Large intestine (tissue), 3 donors: Measurements from ENCODE around the gene CACNB2. TPM values are rescaled to one million over a fixed set of nuclear protein-coding genes. Genes with fewer than 3 reads are reported as not detected.
"Not testable (repeated sequence)": the region's sequence is repeated elsewhere in the genome, so short reads cannot be mapped to it uniquely, and the experiment has no call there.

Experiments
- DNase-seq, 2 donors: peaks; one replicate each; pipeline versions ENCODE4 v3.0.0 to v3.0.0-alpha.2; 2013
- H3K27ac ChIP-seq: one replicate; pipeline ENCODE4 v1.5.1; 2013; ENCODE audit warnings: low read length
- H3K27me3 ChIP-seq: 2 replicates; pipeline ENCODE4 v1.6.1; 2013; ENCODE audit warnings: low read length; ENCODE audit not compliant: control insufficient read depth, insufficient read depth
- H3K36me3 ChIP-seq: 2 replicates; pipeline ENCODE4 v1.6.1; 2013; ENCODE audit warnings: low read length; ENCODE audit not compliant: control insufficient read depth, insufficient read depth
- H3K4me1 ChIP-seq: one replicate; pipeline ENCODE4 v1.6.1; 2013; ENCODE audit warnings: low read length; ENCODE audit not compliant: control insufficient read depth, insufficient read depth
- H3K4me3 ChIP-seq: one replicate; pipeline ENCODE4 v1.5.1; 2013; ENCODE audit warnings: low read length
- H3K9me3 ChIP-seq: one replicate; pipeline ENCODE4 v1.6.1; 2013; ENCODE audit warnings: mild to moderate bottlenecking, low read depth, low read length, moderate library complexity; ENCODE audit not compliant: control insufficient read depth
- WGBS: methylation state at CpG from one replicate; pipeline ENCODE4 v1.1.5; 2013; ENCODE audit warnings: low lambda C conversion rate; ENCODE audit not compliant: insufficient coverage; 5-methylcytosine and 5-hydroxymethylcytosine counted together
- polyA plus RNA-seq: library from polyadenylated mRNA; unstranded; fragments of 120-200 nt; gene quantifications from one replicate; pipeline ENCODE4 v1.2.1, GENCODE V29; 2013

CACNB2 gene
- polyA plus RNA-seq, 1 donor: 8.2 TPM

DNA sequence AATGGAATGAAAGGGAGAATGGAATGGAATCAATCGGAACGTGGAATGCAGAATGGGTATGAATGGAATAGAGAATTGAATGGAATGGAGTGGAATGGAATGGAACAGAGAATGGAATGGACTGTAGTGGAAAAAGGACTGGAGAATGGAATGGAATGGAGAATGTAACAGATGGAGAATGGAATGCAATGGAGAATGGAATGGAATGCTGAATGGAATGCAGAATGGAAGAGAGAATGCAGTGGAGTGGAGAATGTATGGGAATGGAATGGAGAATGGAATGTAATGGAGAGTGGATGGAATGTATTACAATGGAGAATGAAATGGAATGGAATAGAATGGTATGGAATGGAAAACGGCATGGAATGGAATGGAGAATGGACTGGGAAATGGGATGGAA, 414.3 kb downstream of the CACNB2 start:
- Histone ChIP-seq H3K27ac (no peak overlapping the region), H3K9me3 (peaks cover 71% of the 10 kb centered on the region), H3K4me1 (no peaks in the 10 kb centered on the region), H3K4me3 (no peak overlapping the region), H3K36me3 (peaks cover 33% of the 10 kb centered on the region), H3K27me3 (no peaks in the 10 kb centered on the region)
- DNase-seq: no peak
- WGBS: 100% methylated on average over 1 of the region's 3 CpGs

DNA sequence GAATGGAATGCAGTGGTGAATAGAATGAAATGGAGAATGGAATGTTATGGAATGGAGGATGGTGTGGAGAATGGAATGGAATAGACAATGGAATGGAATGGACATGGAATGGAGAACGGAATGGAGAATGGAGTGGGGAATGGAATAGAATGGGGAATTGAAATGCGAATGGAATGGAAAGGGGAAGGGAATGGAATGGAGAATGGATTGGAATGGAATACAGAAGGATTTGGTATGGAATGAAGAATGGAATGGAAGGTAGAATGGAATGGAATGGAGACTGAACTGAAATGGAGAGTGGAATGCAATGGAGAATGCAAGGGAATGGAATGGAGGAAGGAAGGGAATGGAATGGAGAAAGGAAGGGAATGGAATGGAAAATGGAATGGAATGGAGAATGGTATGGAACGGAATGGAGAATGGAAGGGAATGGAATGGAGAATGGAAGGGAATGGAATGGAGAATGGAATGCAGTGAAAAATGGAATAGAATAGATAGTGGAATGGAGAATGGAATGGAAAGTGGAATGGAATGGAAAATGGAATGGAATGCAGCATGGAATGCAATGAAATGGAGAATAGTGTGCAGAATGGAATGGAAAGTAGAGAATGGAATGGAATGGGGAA, 416.4 kb downstream of the CACNB2 start:
- Histone ChIP-seq H3K27me3 (no peaks in the 10 kb centered on the region), H3K4me3 (no peak overlapping the region), H3K9me3 (peaks cover 88% of the 10 kb centered on the region), H3K27ac (no peak overlapping the region), H3K36me3 (peaks cover 31% of the 10 kb centered on the region), H3K4me1 (no peaks in the 10 kb centered on the region)
- WGBS: 97% methylated on average over 3 of the region's 3 CpGs
- DNase-seq: no peak

DNA sequence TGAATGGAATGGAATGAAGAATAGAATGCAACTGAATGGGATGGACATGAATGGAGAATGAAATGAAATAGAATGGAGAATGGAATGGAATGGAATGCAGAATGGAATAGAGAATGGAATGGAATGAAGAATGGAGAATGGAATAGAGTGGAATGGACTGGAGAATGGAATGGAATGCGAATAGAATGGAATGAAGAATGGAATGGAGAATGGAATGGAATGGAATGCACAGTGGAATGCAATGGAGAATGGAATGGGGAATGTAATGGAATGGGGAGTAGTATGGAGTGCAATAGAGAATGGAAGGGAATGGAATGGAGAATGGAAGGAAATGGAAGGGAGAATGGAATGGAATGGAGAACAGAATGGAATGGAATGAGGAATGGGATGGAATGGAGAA, 417.7 kb downstream of the CACNB2 start:
- Histone ChIP-seq H3K4me1 (no peaks in the 10 kb centered on the region), H3K27me3 (no peaks in the 10 kb centered on the region), H3K9me3 (peaks cover 96% of the 10 kb centered on the region), H3K27ac (no peak overlapping the region), H3K36me3 (peaks cover 27% of the 10 kb centered on the region), H3K4me3 (no peak overlapping the region)
- WGBS: 100% methylated on average over 1 of the region's 1 CpG
- no peak for DNase-seq

DNA sequence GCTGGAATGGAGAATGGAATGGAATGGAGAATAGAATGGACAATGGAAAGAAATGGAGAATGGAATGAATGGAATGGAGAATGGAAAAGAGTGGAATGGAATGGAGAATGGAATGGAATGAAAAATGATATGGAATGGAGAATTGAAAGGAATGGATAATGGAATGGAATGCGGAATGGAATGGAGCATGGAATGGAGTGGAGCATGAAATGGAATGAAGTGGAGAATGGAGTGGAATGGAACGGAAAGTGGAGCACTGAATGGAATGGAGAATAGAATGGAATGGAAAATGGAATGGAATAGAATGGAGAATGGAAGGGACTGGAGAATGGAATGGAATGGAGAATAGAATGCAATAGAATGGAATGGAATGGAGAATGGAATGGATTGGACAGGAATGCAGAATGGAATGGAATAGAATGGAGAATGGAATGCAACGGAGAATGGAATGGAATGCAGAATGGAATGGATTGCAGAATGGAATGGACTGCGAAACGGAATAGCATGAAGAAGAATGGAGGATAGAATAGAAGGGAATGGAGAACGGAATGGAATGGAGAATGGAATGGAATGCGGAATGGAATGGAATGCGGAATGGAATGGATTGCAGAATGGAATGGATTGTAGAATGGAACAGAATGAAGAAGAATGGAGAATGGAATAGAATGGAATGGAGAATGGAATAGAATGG, 421.8 kb downstream of the CACNB2 start:
- Histone ChIP-seq H3K4me3 (no peak overlapping the region), H3K36me3 (peaks cover 8% of the 10 kb centered on the region), H3K27ac (no peak overlapping the region), H3K4me1 (no peaks in the 10 kb centered on the region), H3K27me3 (no peaks in the 10 kb centered on the region), H3K9me3 (peaks cover 96% of the 10 kb centered on the region)
- no peak for DNase-seq
- 97% methylated on average over 8 of the region's 8 CpGs for WGBS

DNA sequence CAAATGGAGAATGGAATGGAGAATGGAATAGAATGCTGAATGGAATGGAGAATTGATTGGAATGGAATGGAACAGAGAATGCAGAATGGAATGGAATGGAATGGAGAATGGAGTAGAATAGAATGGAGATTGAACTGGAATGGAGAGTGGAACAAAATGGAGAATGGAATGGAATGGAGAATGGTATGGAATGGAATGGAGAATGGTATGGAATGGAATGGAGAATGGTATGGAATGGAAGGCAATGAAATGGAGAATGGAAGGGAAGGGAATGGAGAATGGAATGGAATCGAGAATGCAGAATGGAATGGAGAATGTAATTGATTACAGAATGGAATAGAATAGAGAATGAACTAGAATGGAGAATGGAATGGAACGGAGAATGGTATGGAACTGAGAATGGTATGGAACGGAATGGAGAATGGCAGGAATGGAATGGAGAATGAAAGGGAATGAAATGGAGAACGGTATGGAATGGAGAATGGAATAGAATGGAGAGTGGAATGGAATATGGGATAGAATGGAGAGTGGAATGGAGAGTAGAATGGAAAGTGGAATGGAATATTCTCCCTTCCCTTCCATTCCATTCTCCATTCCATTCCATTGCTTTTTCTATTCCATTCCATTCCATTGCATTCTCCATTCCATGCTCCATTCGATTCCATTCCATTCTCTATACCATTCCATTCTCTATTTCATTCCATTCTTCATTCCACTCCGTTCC, 422.9 kb downstream of the CACNB2 start:
- 97% methylated on average over 6 of the region's 6 CpGs for WGBS

DNA sequence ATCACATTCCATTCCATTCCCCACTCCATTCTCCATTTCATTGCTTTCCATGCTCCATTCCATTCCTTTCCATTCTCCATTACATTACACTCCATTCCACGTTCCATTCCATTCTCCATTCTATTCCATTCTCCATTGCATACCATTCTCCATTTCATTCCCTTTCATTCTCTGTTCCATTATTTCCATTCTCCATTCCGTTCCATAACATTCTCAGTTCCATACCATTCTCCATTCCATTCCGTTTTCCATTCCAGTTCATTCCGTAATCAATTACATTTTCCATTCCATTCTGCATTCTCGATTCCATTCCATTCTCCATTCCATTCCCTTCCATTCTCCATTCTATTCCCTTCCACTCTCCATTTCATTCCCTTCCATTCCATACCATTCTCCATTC, 424.8 kb downstream of the CACNB2 start:
- H3K9me3 ChIP-seq: peaks cover 96% of the 10 kb centered on the region
- WGBS: 98% methylated on average over 5 of the region's 5 CpGs
- no peaks in the 10 kb centered on the region for H3K4me1 ChIP-seq
- peaks cover 2% of the 10 kb centered on the region for H3K36me3 ChIP-seq
- H3K27me3 ChIP-seq: no peaks in the 10 kb centered on the region
- DNase-seq: no peak
- no peak overlapping the region for H3K4me3 ChIP-seq
- H3K27ac ChIP-seq: no peak overlapping the region

More for the DNA sequence above, 422.9 kb downstream of the CACNB2 start:
- no peak overlapping the region for H3K4me3 ChIP-seq
- no peaks in the 10 kb centered on the region for H3K4me1 ChIP-seq
- H3K27me3 ChIP-seq: no peaks in the 10 kb centered on the region
- no peak overlapping the region for H3K27ac ChIP-seq
- peaks cover 96% of the 10 kb centered on the region for H3K9me3 ChIP-seq
- no peak for DNase-seq
- H3K36me3 ChIP-seq: peaks cover 8% of the 10 kb centered on the region

DNA sequence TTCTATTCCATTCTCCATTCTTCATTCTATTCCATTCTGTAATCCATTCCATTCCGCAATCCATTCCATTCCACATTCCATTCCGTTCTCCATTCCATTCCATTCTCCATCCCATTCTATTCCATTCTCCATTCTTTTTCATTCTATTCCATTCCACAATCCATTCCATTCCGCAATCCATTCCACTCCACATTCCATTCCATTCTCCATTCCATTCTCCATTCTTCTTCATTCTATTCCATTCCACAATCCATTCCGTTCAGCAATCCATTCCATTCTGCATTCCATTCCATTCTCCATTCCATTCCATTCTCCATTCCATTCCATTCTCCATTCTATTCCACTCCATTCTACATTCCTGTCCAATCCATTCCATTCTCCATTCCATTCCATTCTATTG, 426.0 kb downstream of the CACNB2 start:
- peaks cover 2% of the 10 kb centered on the region for H3K36me3 ChIP-seq
- no peak for DNase-seq
- H3K9me3 ChIP-seq: peaks cover 98% of the 10 kb centered on the region
- H3K4me3 ChIP-seq: no peak overlapping the region
- no peaks in the 10 kb centered on the region for H3K4me1 ChIP-seq
- no peaks in the 10 kb centered on the region for H3K27me3 ChIP-seq
- 69% methylated on average over 4 of the region's 4 CpGs for WGBS
- H3K27ac ChIP-seq: no peak overlapping the region

DNA sequence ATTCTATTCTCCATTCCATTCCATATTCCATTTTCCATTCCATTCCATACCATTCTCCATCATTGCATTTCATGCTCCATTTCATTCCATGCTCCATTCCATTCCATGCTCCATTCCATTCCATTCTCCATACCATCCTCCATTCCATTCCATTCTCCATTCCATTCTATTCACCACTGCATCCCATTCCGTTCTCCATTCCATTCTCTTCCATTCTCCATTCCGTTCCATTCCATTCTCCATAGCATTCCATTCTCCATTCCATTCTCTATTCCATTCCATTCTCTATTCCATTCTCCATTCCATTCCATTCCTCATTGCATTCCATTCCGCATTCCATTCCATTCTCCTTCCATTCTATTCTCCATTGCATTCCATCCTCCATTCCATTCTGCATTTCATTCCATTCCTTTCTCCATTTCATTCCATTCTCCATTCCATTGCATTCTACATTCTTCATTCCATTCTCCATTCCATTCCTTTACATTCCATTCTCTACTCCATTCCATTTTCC, 427.2 kb downstream of the CACNB2 start:
- Histone ChIP-seq H3K27ac (no peak overlapping the region), H3K4me3 (no peak overlapping the region), H3K4me1 (no peaks in the 10 kb centered on the region), H3K27me3 (no peaks in the 10 kb centered on the region), H3K9me3 (peaks cover 100% of the 10 kb centered on the region), H3K36me3 (no peaks in the 10 kb centered on the region)
- WGBS: 97% methylated on average over 3 of the region's 3 CpGs
- DNase-seq: no peak

DNA sequence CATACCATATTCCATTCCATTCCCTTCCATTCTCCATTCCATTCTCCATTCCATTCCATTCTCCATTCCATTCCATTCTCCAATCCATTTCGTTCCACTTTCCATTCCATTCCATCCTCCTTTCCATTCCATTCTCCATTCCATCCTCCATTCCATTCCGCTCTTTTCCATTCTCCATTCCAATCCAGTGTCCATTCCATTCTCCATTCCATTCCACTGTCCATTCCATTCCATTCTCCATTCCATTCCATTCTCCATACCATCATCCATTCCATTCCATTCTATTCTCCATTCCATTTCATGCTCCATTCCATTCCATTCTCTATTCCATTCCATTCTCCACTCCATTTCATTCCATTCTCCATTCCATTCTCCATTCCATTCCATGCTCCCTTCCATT, 430.2 kb downstream of the CACNB2 start:
- not testable (repeated sequence) for DNase-seq, H3K4me3 ChIP-seq, H3K4me1 ChIP-seq, H3K27ac ChIP-seq, H3K36me3 ChIP-seq, H3K27me3 ChIP-seq
- 95% methylated on average over 2 of the region's 2 CpGs for WGBS
- peaks cover 80% of the 10 kb centered on the region for H3K9me3 ChIP-seq

DNA sequence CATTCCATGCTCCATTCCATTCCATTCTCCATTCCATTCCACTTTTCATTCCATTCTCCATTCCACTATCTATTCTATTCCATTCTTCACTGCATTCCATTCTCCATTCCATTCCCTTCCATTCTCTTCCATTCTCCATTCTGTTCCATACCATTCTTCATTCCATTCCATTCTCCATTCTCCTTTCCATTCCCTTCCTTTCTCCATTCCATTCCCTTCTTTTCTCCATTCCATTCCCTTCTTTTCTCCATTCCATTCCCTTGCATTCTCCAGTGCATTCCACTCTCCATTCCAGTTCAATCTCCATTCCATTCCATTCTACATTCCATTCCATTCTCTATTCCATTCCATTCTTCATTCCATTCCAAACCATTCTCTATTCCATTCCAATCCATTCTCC, 430.9 kb downstream of the CACNB2 start:
- Histone ChIP-seq H3K9me3 (peaks cover 73% of the 10 kb centered on the region), H3K36me3 (peaks cover 2% of the 10 kb centered on the region), H3K27ac (no peak overlapping the region), H3K4me3 (no peak overlapping the region), H3K27me3 (no peaks in the 10 kb centered on the region), H3K4me1 (no peaks in the 10 kb centered on the region)
- no peak for DNase-seq
